ENCODE data around the gene ZNF808.
A peak's percentile ranks its signal among the peaks of the same experiment; 100 is the strongest.
"Not testable (repeated sequence)": the region's sequence is repeated elsewhere in the genome, so short reads cannot be mapped to it uniquely, and the experiment has no call there.

Gene ZNF808

GRCh38 chr19:52535771-52536447, 8.4 kb downstream of the ZNF808 start:
- peak overlapping the region; percentile 78 for H3K4me3 ChIP-seq (ENCODE audit: low read depth, low read length)

DNA sequence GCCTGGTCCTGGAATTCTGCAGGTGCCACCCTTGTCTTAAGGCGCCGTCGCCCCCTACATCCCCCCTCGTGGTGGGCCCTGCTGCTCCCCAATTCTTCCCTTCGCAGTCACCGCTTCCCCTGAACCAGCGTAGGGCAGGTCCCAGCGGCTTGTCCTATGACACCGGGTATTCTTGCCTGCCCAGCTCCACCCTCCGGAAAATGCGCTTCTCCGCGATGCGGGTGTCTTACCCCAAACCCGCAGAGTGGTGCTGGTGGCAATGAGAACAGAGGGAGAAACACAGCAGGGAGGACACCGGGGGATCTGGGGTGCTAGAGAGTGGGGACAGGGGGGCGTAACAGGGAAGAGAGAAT, 9.0 kb downstream of the ZNF808 start:
- peak overlapping the region; percentile 78 for H3K4me3 ChIP-seq (ENCODE audit: low read depth, low read length)

DNA sequence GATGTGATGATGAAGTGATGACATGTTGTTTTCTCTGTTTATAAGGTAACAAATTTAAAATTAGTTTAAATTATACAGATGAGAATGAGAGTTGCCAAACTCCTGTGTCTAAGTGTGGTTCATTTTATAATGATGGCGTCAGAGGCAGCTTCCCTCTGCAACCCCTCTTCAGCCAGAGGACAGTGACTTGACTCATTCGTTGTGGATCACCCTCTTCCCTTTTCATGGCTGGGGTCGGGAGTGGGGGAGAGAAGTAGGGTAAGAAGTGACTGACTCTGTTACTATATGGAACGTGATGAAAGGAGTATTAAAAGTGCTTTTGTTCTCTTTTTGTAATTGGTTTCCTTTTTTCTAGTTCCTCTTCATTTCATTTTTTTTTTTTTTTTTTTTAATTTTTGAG, 11.3 kb downstream of the ZNF808 start:
- H3K4me3 ChIP-seq (ENCODE audit: low read depth, low read length) = not testable (repeated sequence)

DNA sequence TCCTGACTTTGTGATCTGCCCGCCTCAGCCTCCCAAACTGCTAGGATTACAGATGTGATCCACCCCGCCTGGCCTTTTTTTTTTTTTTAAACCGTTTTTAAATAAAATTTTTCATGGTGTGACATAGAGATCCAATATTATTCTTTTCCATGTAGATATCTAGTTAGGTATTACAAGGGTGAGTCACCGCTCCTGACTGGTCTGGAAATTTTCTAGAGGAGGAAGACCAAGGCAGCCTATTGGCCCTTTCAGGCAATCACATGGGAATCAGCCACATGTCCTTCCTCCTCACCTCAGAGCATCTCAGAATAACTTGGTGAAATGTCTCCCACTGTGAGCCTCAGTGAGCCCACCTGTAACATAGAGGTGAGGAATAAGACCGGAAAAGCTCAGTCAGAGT, 13.7 kb downstream of the ZNF808 start:
- H3K4me3 ChIP-seq (ENCODE audit: low read depth, low read length) = not testable (repeated sequence)

- no peak overlapping the region for H3K4me3 ChIP-seq (ENCODE audit: low read depth, low read length)
These were observed 14.1 kb downstream of the ZNF808 start for GRCh38 chr19:52541608-52542007.

- not testable (repeated sequence) for H3K4me3 ChIP-seq (ENCODE audit: low read depth, low read length)
These were observed 15.1 kb downstream of the ZNF808 start for GRCh38 chr19:52542541-52542940.

DNA sequence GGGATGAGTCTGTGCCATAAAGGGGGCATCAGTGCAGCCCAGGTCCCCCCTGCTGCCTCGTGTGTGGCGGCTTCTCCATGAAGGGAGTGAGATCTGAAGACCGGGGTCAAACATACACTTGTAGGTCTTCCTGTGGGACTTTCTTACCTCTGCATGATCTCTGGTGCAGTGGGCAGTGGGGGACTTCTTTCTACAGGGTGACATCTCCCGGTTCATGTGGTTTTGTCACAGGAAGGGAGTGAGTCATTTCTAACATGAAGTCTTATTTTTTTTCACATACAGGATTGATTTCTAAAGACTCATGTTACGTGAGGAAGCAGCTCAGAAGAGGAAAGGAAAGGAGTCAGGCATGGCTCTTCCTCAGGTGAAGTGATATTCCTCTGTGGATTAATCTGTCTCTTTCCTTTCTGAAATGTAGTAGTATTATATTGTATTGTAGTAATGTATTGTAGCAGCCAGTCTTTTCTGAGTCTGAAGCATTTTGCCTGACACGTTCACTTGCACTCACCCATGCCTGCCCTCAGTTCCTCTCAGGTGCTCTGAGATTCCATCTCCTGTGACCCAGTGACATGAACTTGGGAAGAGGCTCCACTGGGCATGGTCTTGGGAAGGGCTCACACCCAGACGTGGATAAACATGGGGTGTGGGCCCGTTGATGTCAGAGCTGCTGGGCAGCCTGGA, 15.7 kb downstream of the ZNF808 start:
- H3K4me3 ChIP-seq (ENCODE audit: low read depth, low read length) = no peak overlapping the region

- H3K4me3 ChIP-seq (ENCODE audit: low read depth, low read length) = no peak overlapping the region
These were observed 26.9 kb downstream of the ZNF808 start for GRCh38 chr19:52554216-52554971.

GRCh38 chr19:52557231-52557995, 29.9 kb downstream of the ZNF808 start:
- no peak overlapping the region for H3K4me3 ChIP-seq (ENCODE audit: low read depth, low read length)

GRCh38 chr19:52558732-52559445, 31.4 kb downstream of the ZNF808 start:
- H3K4me3 ChIP-seq (ENCODE audit: low read depth, low read length) = not testable (repeated sequence)

DNA sequence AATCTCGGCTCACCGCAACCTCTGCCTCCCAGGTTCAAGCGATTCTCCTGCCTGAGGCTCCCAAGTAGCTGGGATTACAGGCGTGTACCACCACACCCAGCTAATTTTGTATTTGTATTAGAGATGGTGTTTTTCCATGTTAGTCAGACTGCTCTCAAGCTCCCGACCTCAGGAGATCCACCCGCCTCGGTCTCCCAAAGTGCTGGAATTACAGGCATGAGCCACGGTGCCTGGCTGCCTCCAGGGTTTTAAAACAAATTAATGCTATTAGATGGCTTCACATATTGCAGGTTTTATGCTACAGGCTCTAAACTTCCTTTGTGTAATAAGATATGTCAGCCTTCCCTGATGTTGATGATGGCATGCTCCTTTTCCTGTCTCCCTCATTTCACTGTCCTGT, 34.1 kb downstream of the ZNF808 start:
- not testable (repeated sequence) for H3K4me3 ChIP-seq (ENCODE audit: low read depth, low read length)

- no peak overlapping the region for H3K4me3 ChIP-seq (ENCODE audit: low read depth, low read length)
These were observed 38.7 kb downstream of the ZNF808 start for GRCh38 chr19:52566121-52566520.

GRCh38 chr19:52566588-52566987, 39.1 kb downstream of the ZNF808 start:
- H3K4me3 ChIP-seq (ENCODE audit: low read depth, low read length) = no peak overlapping the region

GRCh38 chr19:52567921-52568320, 40.5 kb downstream of the ZNF808 start:
- H3K4me3 ChIP-seq (ENCODE audit: low read depth, low read length) = no peak overlapping the region

- peak overlapping the region; percentile 35 for H3K4me3 ChIP-seq (ENCODE audit: low read depth, low read length)
These were observed 42.2 kb downstream of the ZNF808 start for GRCh38 chr19:52569638-52569999.

DNA sequence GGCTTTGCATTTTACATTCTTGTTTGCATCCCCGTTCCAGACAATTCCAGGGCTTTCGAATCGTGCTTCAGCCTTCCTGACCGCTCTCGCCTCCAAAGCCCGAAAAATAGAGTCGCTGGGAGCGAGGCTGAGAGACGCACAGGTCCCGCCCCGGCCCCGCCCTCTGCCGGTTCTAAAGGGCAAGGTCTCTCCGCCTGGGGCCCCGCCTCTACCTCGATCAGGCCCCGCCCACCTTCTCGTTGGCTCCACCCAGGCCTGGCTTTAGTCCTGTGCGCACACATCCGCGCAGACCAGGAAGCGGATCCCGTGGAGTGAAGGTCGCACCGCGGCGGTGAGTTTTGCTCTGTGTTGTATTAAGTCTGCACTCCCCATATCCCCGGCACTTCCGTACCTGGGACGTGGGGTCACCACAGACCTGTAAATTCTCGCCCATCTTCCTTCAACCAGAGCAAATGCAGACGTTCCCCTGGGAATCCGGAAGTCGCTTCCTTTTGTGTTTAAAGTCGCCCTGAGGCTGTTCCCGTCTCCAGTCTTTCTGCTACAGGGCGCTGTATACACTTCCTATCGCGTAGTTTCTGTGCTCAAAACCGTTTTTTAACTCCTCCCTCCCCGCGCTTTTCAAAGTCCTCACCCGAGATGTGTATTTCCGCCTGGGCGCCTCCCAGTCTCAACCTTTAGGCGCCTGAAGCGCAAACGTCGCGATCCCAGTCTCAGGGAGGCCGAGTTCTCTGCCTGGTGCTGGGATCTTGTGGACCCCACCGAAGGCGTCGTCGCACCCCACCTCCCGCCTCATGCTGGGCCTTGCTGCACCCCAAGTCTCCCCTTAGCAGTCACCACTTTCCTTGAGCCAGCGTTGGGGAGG, 42.8 kb downstream of the ZNF808 start, which contains the start of gene ZNF701:
TSS of gene ZNF701 (plus strand) at position 288 of the 862 bp plus-strand sequence. CDS start 3,861 bp downstream, outside the sequence.
- peak within 1 kb of the TSS; percentile 95 for H3K4me3 ChIP-seq (ENCODE audit: low read depth, low read length)

DNA sequence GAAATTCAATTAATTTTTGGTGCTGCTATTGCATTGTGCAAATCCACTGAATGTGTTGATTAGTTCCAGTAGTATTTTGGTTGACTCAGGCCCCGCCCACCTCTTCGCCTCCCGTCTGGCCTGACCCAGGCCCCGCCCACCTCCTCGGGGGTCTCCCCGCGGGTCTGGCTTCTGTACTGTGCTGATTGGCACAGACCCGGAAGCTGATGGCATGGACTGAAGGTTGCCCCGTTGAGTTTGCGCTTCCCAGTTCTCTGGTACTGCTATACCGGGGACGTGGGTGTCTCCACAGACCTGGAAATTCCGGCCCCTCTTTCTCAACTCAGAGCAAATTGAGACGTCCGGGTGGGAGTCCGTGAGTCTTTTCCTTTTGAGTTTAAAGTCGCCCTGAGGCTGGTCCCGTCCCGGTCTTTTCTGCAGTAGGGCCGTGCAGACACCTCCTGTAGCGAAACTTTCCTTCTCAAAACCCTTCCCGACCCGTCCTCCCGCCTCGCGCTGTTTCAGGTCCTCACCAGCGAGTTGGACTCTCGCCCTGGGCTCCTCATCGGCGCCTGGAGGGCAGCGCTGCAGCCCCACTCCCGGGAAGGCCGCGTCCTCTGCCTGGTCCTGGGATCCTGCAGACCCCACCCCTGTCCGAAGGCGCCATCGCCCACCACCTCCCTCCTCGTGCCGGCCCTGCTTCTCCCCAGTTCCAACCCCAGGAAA, 57.4 kb downstream of the ZNF808 start:
- no peak overlapping the region for H3K4me3 ChIP-seq (ENCODE audit: low read depth, low read length)

GRCh38 chr19:52585604-52586003, 58.1 kb downstream of the ZNF808 start:
- no peak overlapping the region for H3K4me3 ChIP-seq (ENCODE audit: low read depth, low read length)

- no peak overlapping the region for H3K4me3 ChIP-seq (ENCODE audit: low read depth, low read length)
These were observed 63.3 kb downstream of the ZNF808 start for GRCh38 chr19:52590728-52591127.
